ENCODE measurements around the gene GRAMD2B. TPM values are rescaled to one million over a fixed set of nuclear protein-coding genes. Genes with fewer than 3 reads are reported as not detected.

Gene GRAMD2B
- total RNA-seq, 3 donors from 2014 or later: 38.1 to 206 (median 103) TPM

DNA sequence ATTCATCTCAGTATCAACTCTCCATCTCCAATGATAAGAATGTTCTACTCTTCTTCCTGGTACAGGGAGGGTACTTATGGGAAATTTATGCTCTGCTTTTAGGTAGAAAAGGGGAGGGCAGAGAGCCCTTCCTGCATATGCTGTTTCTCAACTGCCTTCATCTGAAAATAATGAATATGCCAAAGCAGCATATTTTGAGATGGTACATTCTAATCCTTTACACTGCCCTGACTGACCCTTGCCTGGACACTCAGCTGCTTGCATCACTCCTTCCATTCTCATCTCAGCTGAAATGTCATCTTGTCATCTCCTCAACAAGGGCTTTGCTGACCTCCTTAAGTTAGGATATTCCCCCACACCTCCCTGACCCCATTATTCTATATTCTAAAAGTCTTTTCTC is 103.3 kb downstream of the GRAMD2B start:
- Histone ChIP-seq H3K4me1 (peaks cover 0 to 6% of the 10 kb centered on the region in 2 donors), H3K36me3 (no peaks in the 10 kb centered on the region), H3K9me3 (no peaks in the 10 kb centered on the region), H3K27ac (peak overlapping the region in 1 of 2 donors; percentile 13), H3K4me3 (no peak overlapping the region), H3K27me3 (no peaks in the 10 kb centered on the region)
- intact Hi-C loops (cut with DNase I; ENCODE audit: low total_unique reads): no loop called here
- TF ChIP-seq POLR2AphosphoS5 (IDR thresholded peaks at IDR 0.05) (no peak), POLR2A (IDR thresholded peaks at IDR 0.05) (no peak)
- TF ChIP-seq, protein P1, sequence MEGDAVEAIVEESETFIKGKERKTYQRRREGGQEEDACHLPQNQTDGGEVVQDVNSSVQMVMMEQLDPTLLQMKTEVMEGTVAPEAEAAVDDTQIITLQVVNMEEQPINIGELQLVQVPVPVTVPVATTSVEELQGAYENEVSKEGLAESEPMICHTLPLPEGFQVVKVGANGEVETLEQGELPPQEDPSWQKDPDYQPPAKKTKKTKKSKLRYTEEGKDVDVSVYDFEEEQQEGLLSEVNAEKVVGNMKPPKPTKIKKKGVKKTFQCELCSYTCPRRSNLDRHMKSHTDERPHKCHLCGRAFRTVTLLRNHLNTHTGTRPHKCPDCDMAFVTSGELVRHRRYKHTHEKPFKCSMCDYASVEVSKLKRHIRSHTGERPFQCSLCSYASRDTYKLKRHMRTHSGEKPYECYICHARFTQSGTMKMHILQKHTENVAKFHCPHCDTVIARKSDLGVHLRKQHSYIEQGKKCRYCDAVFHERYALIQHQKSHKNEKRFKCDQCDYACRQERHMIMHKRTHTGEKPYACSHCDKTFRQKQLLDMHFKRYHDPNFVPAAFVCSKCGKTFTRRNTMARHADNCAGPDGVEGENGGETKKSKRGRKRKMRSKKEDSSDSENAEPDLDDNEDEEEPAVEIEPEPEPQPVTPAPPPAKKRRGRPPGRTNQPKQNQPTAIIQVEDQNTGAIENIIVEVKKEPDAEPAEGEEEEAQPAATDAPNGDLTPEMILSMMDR (IDR thresholded peaks at IDR 0.05): no peak
- no peak for DNase-seq (ENCODE audit: low spot score in 2 of 2)

DNA sequence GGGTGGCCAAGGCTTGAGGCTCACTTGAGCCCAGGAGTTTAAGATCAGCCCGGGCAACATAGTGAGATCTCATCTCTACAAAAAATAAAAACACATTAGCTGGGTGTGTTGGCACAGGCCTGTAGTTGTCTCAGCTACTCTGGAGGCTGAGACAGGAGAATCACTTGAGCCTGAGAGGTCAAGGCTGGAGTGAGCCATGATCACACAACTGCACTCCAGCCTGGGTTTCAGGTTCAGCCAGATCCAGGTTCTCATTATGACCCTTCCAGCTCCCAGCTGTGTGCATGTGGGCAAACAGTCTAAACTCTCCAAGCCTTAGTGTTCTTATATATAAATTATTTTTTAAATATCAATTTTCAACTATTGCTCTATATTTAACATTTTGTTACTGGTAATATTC is 103.9 kb downstream of the GRAMD2B start:
- H3K4me3 ChIP-seq: no peak overlapping the region
- no peaks in the 10 kb centered on the region for H3K9me3 ChIP-seq
- intact Hi-C loops (cut with DNase I; ENCODE audit: low total_unique reads): no loop called here
- TF ChIP-seq POLR2AphosphoS5 (IDR thresholded peaks at IDR 0.05) (no peak), POLR2A (IDR thresholded peaks at IDR 0.05) (no peak)
- TF ChIP-seq, protein P1 (IDR thresholded peaks at IDR 0.05): no peak
- DNase-seq (ENCODE audit: low spot score in 2 of 2): no peak
- H3K4me1 ChIP-seq: peaks cover 0 to 6% of the 10 kb centered on the region in 2 donors
- H3K27ac ChIP-seq: peak overlapping the region in 1 of 2 donors; percentile 15
- no peaks in the 10 kb centered on the region for H3K36me3 ChIP-seq
- H3K27me3 ChIP-seq: no peaks in the 10 kb centered on the region

DNA sequence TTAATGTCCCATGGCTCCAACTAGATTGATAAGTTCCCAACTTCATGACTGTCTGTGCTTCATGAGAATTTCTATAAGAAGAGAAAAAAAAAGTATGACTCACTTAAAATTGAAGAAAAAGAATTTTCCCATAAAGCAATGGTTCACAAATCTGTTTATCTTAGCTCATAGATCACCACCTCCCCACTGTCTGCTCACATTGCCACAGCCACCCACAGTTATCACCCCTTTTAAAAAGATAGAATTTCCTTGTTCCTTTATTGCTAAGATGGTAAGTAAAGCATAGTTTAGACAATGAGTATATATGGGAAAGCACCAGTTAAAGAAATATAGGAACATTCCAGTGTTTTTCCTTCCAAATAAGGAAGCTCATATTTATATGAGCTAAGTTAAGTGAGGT is 104.7 kb downstream of the GRAMD2B start:
- H3K4me1 ChIP-seq: peaks cover 0 to 6% of the 10 kb centered on the region in 2 donors
- intact Hi-C loops (cut with DNase I; ENCODE audit: low total_unique reads): no loop called here
- H3K27ac ChIP-seq: peak overlapping the region in 1 of 2 donors; percentile 32
- H3K9me3 ChIP-seq: no peaks in the 10 kb centered on the region
- no peaks in the 10 kb centered on the region for H3K36me3 ChIP-seq
- DNase-seq (ENCODE audit: low spot score in 2 of 2): no peak
- H3K27me3 ChIP-seq: no peaks in the 10 kb centered on the region
- H3K4me3 ChIP-seq: no peak overlapping the region
- TF ChIP-seq, protein P1 (IDR thresholded peaks at IDR 0.05): no peak
- TF ChIP-seq POLR2AphosphoS5 (IDR thresholded peaks at IDR 0.05): no peak
- no peak for TF ChIP-seq POLR2A (IDR thresholded peaks at IDR 0.05)

DNA sequence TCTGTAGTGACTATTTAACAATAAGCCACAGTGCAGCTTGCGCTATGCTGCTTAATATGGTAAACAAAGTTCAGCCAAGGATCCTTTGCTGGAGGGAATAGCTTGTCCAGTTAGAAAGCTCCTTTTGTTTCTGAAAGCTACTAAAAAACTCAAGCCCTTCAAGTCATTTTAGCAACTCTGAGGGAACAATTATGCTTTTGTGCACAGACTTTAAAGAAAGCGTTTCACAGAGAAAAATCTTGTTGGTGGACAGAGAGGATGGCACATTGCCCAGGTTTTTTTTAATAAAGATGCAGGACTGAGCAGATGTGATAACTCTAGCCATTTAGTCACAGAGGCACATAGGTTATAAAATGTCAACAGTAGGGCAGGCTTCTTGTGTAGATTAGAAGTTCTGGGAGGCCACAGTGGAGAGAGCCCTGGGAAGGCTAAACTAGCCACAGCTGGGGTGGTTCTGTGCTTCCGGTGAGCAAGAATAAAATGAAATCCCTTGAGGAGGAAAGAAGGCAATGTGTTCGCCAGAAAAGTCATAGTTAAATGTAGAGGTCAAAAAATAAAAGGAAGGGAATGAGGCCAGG is 108.4 kb downstream of the GRAMD2B start:
- no peaks in the 10 kb centered on the region for H3K9me3 ChIP-seq
- TF ChIP-seq POLR2A (IDR thresholded peaks at IDR 0.05) (no peak), POLR2AphosphoS5 (IDR thresholded peaks at IDR 0.05) (peak in 1 of 3 donors; percentile 20)
- TF ChIP-seq, protein P1 (IDR thresholded peaks at IDR 0.05): no peak
- intact Hi-C loops (cut with DNase I; ENCODE audit: low total_unique reads): no loop called here
- no peak overlapping the region for H3K4me3 ChIP-seq
- H3K27me3 ChIP-seq: no peaks in the 10 kb centered on the region
- peak in 1 of 2 donors; percentile 49 for DNase-seq (ENCODE audit: low spot score in 2 of 2)
- no peaks in the 10 kb centered on the region for H3K4me1 ChIP-seq
- peak overlapping the region; percentile 78 to 91 for H3K27ac ChIP-seq
- no peaks in the 10 kb centered on the region for H3K36me3 ChIP-seq

DNA sequence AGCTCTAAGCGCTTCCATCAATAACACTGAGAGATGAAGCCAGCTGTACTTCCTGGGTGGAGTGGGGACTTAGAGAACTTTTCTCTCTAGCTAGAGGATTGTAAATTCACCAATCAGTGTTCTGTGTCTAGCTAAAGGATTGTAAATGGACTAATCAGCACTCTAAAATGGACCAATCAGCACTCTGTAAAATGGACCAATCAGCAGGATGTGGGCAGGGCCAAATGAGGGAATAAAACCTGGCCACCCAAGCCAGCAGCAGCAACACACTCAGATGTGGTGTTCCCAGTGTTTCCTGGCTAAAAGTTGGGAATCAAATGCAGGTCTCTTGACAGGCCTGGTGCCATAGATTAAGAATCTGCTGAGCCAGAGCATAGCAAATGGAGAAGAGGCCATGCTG is 111.3 kb downstream of the GRAMD2B start:
- no peak overlapping the region for H3K4me3 ChIP-seq
- no peaks in the 10 kb centered on the region for H3K27me3 ChIP-seq
- H3K9me3 ChIP-seq: no peaks in the 10 kb centered on the region
- no peak for DNase-seq (ENCODE audit: low spot score in 2 of 2)
- no peaks in the 10 kb centered on the region for H3K36me3 ChIP-seq
- H3K4me1 ChIP-seq: no peaks in the 10 kb centered on the region
- intact Hi-C loops (cut with DNase I; ENCODE audit: low total_unique reads): no loop called here
- H3K27ac ChIP-seq: peak overlapping the region; percentile 51 to 71
- TF ChIP-seq, protein P1 (IDR thresholded peaks at IDR 0.05): no peak
- TF ChIP-seq POLR2AphosphoS5 (IDR thresholded peaks at IDR 0.05) (no peak), POLR2A (IDR thresholded peaks at IDR 0.05) (no peak)

Measured in breast epithelium (tissue), 4 donors.